ENCODE results near the gene DOCK4.

DOCK4 gene

GRCh38 chr7:112073530-112073929 lies 132.7 kb downstream of the DOCK4 start:
- no peak for DNase-seq

DNA sequence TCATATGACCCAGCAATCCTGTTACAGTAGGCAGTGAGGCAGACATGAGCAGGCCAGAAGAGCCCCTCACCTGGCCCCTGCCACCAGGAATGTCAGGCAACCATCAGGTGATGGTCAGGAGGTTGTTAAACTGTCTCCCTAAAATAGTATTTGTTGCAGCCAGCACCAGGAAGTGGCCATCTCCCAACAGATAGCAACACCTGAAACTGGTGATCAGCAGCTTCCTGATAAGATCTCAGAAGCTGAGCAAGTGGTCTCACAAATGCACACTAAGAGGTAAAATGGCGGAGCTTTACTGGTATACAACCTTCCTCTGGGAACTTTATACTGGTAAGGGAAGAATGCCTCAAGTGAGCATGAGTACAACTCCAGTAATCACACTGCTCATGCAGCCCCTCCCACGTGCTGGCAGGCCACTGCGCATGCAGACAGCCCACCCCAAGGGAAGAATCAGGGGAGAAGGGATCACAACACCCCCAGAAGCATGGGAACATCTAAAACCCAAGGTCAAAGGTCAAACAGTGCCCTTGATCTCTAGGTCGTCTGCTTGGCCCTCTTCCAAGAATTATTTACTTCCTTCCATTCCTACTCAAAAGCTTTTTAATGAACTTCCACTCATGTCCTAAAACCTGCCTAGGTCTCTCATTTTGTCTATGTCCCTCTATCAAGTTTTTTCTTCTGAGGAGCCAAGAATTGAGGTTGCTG lies 133.5 kb downstream of the DOCK4 start:
- DNase-seq: no peak

- DNase-seq: no peak
Observed at GRCh38 chr7:112071856-112072255, 134.3 kb downstream of the DOCK4 start.

DNA sequence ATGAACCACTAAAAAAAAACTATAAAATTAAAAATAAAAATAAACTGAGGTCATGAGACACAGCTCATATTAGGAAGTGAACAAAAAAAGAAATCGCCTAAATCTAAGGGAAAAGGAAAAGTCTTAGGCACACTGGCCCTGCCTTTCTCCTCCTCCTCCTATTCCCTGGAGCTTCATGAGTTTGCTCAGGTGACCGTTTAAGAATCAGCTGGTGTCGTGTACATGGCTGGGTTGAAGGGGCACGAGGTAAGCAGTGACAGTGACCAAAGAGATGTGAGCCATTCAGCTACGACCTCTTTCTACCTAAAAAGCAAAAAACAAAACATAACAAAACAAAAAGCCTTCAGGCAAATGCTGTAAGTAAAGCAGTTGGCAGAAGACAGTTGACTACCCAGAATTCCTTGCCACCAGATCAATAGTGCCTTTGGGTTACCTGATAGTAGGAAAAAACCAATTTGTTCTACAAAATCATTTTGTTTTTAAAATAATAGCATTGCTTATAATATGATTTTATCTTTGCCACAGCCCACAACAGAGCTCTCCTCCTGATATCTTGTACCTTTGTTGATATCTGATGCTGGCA lies 135.4 kb downstream of the DOCK4 start:
- no peak for DNase-seq

DNA sequence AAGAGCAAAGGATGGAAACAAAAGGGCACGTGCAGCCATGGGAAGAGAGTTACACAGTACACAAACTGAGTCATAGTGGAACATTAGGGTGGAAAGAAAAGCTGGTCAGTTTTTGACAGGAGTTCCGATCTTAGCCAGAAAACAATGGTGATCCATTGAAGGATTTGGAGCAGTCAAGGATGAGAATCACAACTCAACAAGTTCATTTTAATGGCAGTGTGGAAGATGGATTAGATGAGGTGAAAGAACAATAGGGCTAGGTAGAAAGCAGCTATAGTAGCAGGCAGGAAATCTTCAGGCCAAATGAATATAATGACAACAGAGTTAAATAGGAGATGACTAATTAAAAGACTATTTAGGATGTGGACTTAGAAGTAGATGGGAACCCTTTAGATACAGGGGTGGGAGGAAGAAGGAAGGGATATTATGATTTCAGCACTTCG lies 136.3 kb downstream of the DOCK4 start:
- no peak for DNase-seq

DNA sequence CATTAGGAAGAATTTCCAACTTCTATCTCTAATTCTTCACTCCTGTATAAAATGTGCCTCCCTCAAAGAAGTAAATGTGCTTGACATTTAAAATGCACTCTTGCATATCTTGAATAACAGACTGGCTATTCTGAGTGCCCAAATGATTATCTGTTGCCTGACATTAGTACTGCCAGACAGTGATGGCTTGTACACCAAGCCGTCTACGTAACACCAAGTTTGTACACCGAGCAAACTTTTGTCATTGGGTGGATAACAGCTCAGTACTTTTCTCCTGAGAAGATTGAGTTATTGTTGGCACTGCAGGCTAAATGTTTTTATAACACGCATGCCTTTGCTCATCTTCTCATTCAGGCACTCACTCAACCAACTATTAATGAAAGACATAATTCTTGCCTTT lies 137.2 kb downstream of the DOCK4 start:
- no peak for DNase-seq

GRCh38 chr7:112067632-112068540 lies 138.3 kb downstream of the DOCK4 start:
- DNase-seq: no peak

- DNase-seq: no peak
Observed at GRCh38 chr7:112067200-112067599, 139.0 kb downstream of the DOCK4 start.

DNA sequence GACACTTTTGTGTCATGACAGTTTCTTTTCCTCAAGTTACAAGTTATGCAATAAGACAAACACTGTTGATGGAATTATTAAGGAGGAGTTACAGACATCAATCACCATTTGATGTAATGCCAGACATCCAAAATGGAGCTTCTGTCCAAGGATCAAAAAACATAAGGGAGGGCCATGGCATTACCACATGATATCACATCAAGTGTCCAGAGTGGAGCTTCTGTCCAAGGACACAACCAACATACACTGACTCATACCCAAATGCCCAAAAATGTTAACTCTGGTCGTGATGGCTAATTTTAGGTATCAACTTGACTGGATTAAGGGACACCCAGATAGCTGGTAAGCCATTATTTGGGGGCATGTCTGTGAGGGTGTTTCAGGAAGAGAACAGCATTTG lies 140.4 kb downstream of the DOCK4 start:
- no peak for DNase-seq

DNA sequence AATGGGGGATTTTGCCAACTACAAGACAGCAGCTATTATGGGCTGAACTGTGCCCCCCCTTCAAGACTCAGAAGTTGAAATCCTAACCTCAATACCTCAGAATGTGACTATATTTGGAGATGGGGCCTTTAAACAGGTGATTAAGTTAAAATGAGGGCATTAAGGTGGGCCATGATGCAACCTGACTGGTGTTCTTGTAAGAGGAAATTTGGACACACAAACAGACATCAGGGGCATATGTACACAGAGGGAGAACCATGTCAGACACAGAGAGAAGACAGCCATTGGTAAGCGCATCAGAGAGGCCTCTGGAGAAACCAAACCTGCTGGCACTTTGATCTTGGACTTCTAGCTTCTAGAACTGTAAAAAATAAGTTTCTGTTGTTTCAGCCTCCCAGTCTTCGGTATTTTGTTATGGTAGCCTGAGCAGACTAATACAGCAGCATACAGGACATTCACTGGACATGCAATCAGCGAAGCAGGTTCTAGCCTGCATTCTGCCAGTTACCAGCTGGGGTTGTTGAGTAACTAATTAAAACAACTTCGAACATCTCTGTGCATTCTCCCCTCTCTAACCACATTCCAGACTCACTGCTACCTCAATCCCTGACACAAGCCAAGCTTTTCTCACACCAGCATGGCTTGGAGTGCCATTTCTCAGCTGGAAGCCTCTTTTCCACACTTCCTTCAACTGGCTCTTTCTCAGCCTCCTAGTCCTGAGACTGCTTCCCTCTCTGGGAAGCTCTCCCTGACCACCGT lies 141.4 kb downstream of the DOCK4 start:
- DNase-seq: no peak

- DNase-seq: no peak
Observed at GRCh38 chr7:112063974-112064373, 142.2 kb downstream of the DOCK4 start.

- DNase-seq: no peak
Observed at GRCh38 chr7:112061051-112061450, 145.1 kb downstream of the DOCK4 start.

GRCh38 chr7:112060625-112061024 lies 145.6 kb downstream of the DOCK4 start:
- no peak for DNase-seq

GRCh38 chr7:112059675-112060074 lies 146.5 kb downstream of the DOCK4 start:
- DNase-seq: no peak

- DNase-seq: no peak
Observed at GRCh38 chr7:112058686-112059085, 147.5 kb downstream of the DOCK4 start.

DNA sequence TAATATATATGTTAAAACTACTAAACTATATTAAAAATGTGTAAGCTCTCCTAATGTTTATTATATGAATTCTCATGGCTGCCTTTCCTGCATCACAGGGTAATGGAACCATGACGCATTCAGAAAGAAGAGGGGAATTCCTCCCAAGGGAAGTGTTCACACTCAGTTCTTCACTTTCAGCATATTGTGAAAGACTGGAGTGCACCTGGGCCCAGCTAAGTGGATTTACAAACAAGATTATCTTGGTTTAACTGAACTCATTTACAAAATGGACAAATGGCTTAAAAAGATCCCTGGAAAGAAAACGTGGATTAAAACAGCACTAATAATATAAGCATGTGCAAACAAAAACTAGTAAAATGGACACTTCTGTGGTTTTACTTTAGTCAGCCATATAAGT lies 149.8 kb downstream of the DOCK4 start:
- DNase-seq: peak; percentile 42

GRCh38 chr7:112053737-112054069 lies 152.5 kb downstream of the DOCK4 start:
- no peak for DNase-seq

GRCh38 chr7:112052993-112053736 lies 153.0 kb downstream of the DOCK4 start:
- no peak for DNase-seq

DNA sequence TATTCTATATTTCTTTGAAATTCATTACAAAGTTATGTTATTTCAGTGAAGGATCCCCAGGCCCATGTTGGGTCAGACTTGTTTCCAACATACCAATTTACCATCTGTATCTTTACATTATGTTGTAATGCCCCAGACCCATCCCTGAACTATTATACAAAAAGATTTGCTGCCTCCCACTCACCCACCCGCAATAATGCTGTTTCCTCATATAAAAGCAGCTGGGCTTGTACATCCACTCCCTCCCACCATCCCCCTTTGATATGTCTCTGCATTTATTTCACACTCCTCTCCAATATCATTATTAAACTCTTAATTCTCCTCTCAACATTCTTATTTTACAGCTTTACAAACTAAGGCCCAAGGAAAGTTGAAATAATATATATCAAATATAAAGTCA lies 153.7 kb downstream of the DOCK4 start:
- DNase-seq: no peak

DNA sequence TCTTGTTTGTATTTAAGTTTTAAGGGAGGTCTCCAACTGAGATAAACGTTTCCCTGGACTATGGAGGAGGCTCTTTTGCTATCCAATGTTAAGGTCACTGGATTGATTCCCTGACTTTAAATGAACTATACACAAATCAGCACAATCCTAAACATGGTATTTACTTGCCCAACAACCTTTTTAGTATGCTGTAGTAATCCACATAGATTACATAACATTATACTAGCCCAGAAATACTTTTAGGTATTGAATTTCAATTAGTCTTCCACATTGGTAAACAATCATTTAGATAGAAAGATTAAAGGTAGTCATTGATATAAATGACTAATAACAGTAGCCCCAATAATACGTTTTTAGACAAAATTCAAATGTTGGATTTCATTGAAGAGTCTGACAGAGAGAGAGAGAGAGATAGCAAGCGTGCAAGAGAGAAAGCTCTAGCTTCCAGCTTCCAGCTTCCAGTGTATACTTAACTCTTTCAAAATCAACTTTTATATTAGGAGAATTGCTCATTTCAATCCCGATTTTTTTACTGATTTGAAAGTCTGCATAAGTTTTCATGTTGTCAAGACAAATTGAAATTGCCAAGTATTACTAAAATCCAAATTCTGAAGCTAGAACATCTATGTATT lies 155.8 kb downstream of the DOCK4 start:
- DNase-seq: no peak

DNA sequence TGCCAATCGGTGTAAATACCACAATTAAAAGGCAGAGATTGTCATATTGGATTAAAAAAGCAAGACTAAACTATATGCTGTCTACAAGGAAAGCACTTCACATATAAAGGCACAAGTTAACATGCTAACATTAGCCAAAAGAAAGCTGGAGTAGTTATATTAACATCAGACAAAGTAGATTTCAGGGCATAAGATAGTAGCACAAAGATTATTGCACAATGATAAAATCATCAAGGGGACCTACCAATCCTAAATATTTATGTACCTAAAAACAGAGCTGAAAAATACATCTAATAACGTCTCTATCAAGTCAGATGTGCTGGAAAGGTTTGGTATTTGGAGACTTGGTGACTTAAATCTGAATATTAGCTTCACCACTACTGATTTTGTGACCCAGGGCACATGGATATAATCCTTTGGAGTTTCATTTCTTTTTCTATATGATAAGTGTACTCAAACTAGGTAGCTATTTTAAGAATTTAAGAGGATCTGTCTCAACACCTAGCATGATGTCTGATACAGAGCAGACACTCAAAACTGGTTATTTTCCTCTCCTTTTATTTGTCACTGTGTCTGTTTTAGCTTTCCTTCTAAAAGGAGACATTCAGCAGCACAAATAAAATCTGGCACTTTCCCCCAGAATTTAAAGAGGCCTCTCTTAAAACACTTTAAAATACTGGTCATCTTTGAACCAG lies 156.5 kb downstream of the DOCK4 start:
- no peak for DNase-seq

All from NCI-H2171 (cell line).